HUDEP-2 (cell line): ENCODE results near the gene C17orf78.
"Not testable (repeated sequence)": the region's sequence is repeated elsewhere in the genome, so short reads cannot be mapped to it uniquely, and the experiment has no call there.

Source experiments
- DNase-seq, 76 experiments: peaks; one replicate each; lab custom pipeline; 2025; ENCODE audit not compliant: unreplicated experiment in 76 of 76; lab: John Stamatoyannopoulos, UW

Gene C17orf78

DNA sequence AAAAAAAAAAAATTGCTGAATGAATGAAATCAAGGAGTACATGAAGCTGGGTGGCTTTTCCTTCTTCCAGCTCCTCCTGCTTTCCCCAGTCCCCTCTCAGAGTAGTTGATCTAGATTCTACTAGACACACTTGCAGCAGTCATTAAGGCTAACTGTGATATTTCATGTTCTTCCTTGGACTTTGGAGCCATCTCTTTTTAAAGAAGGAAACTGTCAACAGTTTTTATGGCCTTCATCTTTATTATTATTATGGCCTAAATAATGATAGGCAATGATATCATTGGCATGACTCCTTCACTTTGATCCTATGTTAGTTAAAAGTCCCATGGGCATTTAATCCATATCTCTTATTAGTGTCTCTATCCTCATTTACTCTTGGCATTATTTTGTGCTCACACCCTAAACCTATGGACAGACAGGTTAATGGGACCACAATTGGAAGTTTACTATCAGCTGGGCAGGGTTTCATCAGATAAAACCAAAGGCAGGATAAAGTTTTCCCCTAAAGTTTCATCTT lies 9.7 kb downstream of the C17orf78 start:
- no peak for DNase-seq

DNA sequence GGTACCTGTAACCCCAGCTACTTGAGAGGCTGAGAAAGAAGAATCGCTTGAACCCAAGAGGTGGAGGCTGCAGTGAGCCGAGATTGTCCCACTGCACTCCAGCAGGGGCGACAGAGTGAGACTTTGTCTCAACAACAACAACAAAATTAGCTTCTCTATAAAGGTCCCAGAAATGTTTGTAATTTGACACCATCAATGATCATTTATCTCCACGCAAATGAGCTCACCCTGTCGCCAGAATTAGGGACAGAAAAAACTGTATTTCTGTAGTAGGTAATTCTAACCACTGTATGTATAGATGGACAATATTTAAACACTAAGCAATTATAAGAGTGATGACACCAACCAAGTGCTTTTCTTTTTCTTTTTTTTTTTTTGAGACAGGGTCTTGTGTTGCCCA lies 10.7 kb downstream of the C17orf78 start:
- no peak for DNase-seq

DNA sequence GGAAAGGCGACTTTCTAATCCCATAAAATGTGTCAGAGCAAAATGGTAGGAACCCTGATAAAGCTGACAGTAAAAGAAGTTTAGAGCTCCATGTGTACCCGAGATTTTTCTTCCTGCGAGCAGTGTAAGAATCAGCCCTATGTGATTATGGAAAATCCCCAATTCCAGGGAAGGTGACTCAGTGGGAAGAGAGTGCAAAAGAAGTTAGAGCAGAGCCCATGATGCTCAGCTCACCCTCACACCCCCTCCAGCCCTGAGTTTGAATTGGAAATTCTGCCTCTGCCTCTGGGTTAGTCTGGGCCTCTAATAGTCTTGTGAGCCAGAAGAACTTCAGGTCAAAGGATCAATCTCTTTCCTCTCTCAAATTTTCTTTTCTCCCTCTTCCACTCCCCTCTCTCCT lies 12.5 kb downstream of the C17orf78 start:
- no peak for DNase-seq

DNA sequence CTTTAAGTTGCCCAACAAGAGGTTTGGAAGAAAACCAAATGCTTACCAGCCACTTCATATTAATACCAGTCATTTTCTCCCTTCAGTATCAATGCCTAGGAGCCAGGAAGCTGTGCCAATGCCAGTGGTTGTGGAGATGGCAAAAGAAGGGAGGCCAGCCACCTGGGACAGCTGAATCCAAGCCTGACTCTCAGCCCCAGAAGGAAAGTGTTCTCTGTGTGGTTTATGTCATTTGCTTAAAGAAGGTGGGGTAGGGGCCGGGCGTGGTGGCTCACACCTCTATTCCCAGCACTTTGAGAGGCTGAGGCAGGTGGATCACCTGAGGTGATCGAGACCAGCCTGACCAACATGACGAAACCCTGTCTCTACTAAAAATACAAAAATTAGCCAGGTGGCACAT lies 13.4 kb downstream of the C17orf78 start:
- no peak for DNase-seq

DNA sequence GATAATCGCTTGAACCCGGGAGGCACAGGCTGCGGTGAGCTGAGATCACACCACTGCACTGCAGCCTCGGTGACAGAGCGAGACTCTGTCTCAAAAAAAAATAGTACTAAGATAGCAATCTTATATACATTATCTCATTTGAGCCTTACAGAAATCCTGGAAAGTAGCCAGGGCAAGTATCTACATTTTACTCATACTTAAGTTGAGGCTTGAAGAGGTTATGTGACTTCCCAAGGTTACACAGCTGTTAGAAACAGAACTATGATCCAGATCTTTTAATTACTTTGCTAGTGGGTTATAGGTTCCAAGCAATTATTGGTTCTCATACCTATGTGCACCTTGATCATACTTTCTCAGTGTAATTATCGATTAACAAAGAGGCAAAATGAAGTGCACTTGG lies 15.4 kb downstream of the C17orf78 start:
- peak in 20 of 76 experiments; percentile 3 to 59 (median 14) for DNase-seq

DNA sequence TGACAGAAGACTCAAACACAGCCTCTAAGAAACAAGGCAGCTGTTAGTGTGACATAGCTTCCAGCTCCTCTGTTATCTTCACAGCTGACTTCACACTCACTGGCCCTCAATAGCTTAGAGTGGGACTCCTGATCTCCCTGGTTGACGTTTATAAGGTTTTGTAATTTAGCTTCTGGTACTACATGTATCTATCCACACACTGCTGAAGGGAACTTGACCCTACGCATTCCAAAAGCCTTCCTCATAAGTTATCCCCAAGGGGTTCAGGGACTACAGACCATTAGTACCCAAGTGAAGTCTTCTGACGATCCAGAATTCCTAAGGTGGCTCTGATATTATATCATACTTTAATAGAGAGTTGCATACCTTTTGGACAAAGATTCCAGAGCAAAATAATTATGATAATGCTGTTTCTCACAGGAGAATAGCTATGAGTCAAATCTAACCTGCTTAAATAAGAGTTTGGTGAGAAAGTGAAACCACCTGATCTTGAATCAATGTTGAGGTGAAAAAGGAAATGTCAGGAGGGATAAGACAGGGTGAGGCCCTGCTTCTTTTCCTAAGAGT lies 16.3 kb downstream of the C17orf78 start:
- no peak for DNase-seq

DNA sequence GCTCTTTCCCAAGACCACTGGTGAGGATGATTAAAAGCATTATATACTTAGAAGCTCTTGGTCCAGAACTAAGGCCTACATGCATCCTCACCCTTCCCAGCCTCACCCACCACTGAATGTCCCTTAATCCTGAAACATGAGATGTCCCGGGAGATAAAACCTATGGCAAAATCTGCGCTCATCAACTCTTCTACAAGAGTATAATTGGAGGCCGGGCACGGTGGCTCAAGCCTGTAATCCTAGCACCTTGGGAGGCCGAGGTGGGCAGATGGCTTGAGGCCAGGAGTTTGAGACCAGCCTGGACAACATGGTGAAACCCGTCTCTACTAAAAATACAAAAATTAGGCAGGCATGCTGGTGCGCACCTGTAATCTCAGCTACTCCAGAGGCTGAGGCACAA lies 17.6 kb downstream of the C17orf78 start:
- DNase-seq: no peak

DNA sequence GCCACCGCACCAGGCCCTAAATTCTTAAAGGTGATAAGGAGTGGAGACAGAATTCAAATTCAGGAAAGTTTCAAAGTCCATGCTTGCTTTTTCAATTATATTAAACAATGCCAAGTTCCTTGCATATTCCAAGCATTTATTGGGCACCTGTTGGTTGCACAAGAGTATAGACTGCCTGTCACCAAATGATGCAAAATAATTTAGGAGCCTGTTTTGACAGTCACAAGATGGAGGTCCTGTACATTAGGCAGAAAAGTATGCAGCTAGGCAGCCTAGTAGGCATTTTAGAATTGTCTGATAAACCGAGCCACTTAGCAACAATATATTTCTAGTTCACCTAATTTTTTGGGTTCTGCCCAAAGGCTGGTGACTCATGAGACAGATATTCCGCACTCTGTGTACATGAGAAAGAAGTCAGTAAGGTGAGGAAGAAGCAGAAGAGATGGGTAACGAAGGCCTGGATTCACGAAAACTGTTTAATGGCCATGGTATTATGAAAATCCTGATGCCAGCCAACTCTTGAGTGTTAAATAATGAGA lies 23.5 kb downstream of the C17orf78 start:
- no peak for DNase-seq

DNA sequence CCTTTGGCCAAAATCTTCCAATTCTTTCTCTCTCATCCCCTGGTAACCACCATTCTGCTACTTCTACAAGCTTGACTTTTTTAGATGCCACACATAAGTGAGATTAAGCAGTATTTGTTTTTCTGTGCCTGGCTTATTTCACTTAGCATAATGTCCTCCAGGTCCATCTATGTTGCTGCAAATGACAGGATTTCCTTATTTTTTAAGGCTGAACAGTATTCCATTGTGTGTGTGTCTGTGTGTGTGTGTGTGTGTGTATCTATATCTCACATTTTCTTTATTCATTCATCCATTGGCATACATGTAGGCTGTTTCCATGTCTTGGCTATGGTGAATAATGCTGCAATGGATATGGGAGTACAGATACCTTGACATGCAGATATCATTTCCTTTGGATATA lies 24.7 kb downstream of the C17orf78 start:
- no peak for DNase-seq

DNA sequence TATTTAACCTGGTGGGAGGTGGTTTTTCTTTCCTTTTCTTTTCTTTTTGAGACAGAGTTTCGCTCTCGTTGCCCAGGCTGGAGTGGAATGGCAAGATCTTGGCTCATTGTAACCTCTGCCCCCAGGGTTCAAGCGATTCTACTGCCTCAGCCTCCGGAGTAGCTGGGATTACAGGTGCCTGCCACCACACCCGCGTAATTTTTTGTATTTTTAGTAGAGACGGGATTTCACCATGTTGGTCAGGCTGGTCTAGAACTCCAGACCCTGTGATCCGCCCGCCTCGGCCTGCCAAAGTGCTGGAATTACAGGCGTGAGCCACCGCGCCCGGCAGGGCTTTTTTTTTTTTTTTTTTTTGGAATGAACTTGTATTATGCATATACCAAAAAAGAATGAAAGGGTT lies 29.7 kb downstream of the C17orf78 start:
- DNase-seq: not testable (repeated sequence)

DNA sequence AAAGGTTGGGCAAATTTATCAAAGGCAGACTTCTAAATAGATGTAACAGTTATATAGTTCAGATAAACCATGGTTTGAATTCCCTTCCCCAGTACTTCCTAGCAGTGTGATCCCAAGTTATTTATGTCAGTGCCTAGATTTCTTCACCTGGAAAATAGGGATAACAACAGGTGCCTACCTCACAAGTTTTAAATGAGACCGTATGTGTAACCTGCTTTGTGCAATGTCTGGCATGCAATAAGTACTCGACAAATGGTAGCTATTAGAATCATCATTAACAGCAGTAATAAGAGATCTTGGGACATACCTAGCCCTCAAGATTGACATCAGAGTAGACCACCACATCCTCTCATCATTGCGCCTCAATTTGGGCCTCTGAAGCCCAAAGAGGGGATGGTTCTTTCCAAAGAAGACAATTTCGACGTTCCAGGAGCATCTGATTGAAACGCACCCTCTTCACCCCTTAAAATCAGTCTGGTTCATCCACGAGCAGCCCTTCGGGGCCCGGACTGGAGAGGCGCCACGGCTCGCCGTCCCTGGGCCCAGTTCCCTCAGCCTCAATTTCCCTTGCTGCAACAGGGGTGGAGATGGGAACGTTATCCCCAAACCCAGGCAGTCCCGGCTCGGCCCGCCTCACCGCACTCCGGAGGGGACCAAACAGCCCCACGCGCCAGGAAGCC lies 30.3 kb downstream of the C17orf78 start:
- DNase-seq: peak in 6 of 76 experiments; percentile 39 to 67 (median 46)

DNA sequence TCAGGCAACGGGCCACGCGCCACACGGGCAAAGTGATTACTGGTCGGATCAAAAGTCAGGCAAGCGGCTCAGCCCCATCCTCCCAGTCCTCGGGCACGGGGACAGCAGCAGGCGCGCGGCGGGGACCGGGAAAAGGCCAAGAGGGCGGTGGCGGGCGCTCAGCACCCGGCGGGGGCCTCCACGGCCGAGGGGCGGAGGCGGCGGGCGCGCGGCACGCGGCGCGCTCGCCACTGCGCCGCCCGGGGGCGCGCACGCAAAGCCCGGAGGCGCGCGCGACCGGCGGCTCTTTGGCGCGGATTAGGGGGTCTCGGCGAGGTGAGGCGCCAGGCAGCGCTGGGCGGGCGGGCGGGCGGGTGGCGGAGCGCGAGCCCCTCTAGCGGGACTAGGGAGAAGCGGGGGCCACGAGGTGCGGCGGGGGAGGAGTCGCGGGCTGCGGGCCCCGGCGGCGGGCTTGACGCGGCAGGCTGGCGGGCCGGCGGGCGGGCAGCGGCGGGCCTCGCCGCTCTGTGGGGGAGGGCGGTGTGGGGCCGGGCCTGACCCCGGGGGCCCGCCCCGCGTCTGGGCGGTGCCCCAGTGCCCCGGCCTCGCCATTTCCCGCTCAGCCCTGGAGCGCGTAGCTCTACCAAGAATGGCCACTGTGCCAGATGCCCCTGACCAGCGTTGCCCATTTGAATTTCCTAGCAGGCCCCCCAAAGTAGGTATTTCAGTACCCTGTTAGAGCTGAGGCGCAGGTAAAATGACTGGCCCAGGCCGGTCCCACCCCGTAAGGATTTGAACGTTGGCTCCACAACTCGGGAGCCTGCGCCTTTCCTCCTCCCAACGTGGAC lies 31.1 kb downstream of the C17orf78 start, which contains the start of the genes ACACA and TADA2A:
Gene ACACA, minus strand, starts transcription at position 202 of the 827 bp plus-strand sequence. CDS start 537 bp downstream, outside the sequence.
Gene TADA2A, plus strand, starts transcription at position 252 of the 827 bp plus-strand sequence. CDS start 4,480 bp downstream, outside the sequence.
- DNase-seq: peak in 73 of 76 experiments; percentile 20 to 82 (median 66)

DNA sequence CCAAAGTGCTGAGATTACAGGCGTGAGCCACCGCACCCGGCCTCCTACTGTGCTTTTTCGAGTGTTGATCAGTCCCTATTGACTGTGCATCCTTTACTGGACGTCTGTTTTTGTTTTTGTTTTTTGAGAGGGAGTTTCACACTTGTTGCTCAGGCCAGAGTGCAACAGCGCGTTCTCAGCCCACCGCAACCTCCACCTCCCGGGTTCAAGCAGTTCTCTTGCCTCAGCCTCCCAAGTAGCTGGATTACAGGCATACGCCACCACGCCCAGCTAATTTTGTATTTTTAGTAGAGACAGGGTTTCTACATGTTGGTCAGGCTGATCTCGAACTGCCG lies 32.3 kb downstream of the C17orf78 start:
- not testable (repeated sequence) for DNase-seq

DNA sequence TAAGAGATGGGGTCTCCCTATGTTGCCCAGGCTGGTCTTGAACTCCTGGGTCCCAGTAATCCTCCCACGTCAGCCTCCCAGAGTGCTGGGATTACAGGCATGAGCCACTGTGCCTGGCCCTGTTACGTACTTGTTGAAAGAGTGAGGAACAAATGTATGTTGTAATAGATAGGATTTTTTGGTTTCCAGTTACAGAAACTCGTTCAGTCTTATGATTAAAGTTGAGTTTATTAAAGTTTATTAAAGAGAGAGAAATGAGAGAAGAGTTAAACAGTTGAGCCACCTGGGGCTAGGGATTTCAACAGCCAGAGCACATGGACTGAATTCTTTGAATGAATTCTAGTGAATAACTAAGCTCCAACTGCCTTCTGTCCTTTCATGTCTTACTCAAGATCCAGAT lies 34.6 kb downstream of the C17orf78 start:
- no peak for DNase-seq

DNA sequence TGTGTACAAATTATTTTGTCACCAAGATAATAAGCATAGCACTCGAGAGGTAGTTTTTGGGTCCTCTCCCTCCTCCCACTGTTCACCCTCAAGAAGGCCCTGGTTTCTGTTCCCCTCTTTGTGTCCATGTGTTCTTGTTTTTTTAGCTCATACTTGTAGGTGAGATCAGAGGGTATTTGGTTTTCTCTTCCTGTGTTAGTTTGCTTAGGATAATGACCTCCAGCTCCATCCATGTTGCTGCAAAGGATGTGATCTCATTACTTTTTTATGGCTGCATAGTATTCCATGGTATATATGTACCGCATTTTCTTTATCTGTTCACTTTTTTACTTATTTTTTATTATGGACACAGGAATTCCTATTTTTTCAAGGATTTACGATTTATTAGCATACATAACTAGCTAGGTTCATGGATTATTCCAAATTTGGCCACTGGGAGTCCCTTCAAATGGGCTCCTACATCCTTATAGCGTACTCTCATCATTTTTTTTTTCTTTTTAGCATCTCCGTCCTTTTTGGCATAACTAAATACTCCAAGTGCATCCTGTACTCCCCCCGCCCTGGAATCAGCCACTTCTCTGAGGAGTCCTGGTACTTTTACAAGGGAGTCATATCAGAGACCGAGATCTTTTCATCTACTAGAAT lies 38.2 kb downstream of the C17orf78 start:
- no peak for DNase-seq

DNA sequence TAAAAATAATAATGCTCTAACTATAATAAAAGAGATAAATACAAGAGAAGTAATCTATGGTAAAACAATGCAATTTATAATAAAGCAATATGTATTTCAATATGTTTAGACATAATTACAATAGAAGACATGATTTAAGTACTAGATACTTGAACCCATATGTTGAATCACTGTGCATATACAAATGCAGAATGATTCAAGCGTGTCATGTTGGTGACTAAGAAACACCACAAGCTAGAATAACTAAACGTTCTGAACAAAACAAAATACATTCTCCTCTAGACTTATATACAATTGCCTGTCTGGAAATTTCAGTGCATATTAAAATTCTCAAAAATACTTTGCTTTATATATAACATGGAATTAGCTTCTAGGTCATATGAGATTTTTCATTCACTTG lies 42.1 kb downstream of the C17orf78 start:
- no peak for DNase-seq

DNA sequence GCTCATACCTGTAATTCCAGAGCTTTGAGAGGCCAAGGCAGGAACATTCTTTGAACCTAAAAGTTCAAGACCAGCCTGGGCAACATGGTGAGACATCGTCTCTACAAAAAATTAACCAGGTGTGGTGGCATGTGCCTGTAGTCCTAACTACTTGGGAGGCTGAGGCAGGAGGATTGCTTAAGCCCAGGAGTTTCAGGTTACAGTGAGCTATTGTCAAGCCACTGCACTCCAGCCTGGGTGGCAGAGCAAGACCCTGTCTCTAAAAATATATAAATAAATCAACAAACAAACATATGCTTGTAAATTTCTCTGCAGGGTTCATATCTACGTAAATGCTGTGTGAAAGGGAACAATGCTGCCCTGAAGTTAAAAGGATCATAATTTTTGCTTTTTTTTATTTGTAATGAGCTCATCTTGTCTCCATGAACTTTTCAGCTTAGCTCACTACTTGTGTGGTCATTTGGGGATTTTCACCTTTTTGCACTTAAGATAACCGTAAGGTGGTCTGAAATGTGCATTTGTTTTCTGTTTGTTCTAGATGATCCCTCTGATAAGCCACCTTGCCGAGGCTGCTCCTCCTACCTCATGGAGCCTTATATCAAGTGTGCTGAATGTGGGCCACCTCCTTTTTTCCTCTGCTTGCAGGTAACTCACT lies 47.3 kb downstream of the C17orf78 start:
- no peak for DNase-seq

DNA sequence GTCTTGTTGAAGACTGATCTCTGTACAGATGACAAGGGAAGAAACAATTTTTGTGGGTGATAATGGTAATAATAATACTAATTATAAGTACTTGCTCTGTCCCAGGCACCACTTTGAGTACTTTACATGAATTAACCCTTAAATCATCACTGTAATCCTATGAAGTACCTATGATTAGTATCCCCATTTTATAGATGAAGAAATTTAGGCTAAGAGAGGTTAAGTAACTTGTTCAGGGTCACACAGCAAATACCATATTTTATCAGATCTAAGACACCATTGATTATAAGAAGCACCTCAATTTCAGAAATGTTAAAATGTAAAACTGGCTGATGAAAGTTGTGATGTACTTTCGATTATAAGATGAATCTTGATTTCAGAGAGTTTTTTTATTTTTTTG lies 49.5 kb downstream of the C17orf78 start:
- no peak for DNase-seq

DNA sequence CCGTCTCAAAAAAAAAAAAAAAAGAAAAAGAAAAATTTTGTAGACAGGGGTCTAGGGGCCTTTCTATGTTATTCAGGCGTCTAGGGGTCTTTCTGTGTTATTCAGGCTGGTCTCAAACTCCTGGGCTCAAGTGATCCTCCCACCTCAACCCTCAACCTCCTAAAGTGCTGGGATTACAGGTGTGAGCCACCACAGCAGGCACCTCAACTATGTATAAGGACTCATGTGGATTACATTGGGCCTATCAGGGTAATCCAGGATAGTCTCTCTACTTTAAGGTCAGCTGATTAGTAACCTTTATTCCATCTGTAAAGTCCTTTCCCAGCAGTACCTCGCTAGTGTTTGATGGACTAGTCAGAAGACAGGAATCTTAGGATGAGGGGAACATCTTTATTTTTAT lies 53.3 kb downstream of the C17orf78 start:
- no peak for DNase-seq

DNA sequence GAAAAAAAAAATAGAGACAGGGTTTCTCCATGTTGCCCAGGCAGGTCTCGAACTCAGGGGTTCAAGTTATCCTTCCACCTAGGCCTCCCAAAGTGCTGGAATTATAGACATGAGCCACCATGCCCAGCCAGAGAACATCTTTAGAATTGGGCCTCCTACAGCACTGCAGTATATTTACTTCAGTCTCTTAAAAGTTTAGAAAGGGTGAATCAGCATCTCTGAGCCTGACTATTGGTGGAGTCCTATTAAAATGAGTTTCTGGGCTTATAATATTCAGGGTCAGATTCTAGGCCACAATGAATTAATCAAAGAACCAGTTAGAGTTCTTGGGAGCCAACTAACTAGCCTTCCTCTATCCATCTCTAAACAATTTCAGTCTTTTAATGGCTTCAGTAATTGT lies 53.7 kb downstream of the C17orf78 start:
- DNase-seq: no peak
